Natural killer cell (primary cell): Measurements from ENCODE around the gene CNPY1. TPM values are rescaled to one million over a fixed set of nuclear protein-coding genes. Genes with fewer than 3 reads are reported as not detected.

Source experiments
- ATAC-seq, 3 donors: fragments of 150-1000 bp in 2 of 3; fragments of 200-7000 bp in 1 of 3; cut with Tn5 transposase; 1 replicate in 1 of 3; 2 replicates in 2 of 3; pipeline ENCODE4 v1.10.0; 2021; ENCODE audit warnings: mild to moderate bottlenecking in 2 of 3, moderate library complexity in 2 of 3
- DNase-seq, 2 donors: peaks; one replicate each; pipeline versions ENCODE4 v3.0.0 to v3.0.0-alpha.2; 2013 to 2021; ENCODE audit warnings: mixed read lengths in 1 of 2
- H3K27ac ChIP-seq: one replicate; pipeline ENCODE4 v1.5.1; 2013; ENCODE audit warnings: mild to moderate bottlenecking, low read length
- H3K27me3 ChIP-seq: one replicate; pipeline ENCODE4 v1.6.1; 2013; ENCODE audit warnings: low read length; ENCODE audit not compliant: control insufficient read depth, insufficient read depth
- H3K36me3 ChIP-seq: one replicate; pipeline ENCODE4 v1.6.1; 2013; ENCODE audit warnings: low read length; ENCODE audit not compliant: control insufficient read depth, insufficient read depth
- H3K4me1 ChIP-seq: one replicate; pipeline ENCODE4 v1.6.1; 2013; ENCODE audit warnings: low read length; ENCODE audit not compliant: control insufficient read depth, insufficient read depth
- H3K4me3 ChIP-seq: one replicate; pipeline ENCODE4 v1.5.1; 2013; ENCODE audit warnings: low read length
- H3K9me3 ChIP-seq: one replicate; pipeline ENCODE4 v1.6.1; 2013; ENCODE audit warnings: low read length; ENCODE audit not compliant: control insufficient read depth, insufficient read depth
- H3K27ac Mint-ChIP-seq, 2 donors: one replicate each; pipeline ENCODE4 v1.8.0; 2022; ENCODE audit warnings: mild to moderate bottlenecking in 2 of 2, mixed read lengths in 2 of 2, moderate library complexity in 1 of 2
- H3K27me3 Mint-ChIP-seq, 2 donors: one replicate each; pipeline ENCODE4 v1.8.0; 2022; ENCODE audit warnings: low read depth in 2 of 2, mixed read lengths in 2 of 2
- H3K36me3 Mint-ChIP-seq: one replicate; pipeline ENCODE4 v1.8.0; 2022; ENCODE audit warnings: mixed read lengths
- H3K4me1 Mint-ChIP-seq, 2 donors: one replicate each; pipeline ENCODE4 v1.8.0; 2022; ENCODE audit warnings: mixed read lengths in 2 of 2
- H3K4me3 Mint-ChIP-seq: one replicate; pipeline ENCODE4 v1.8.0; 2022; ENCODE audit warnings: mild to moderate bottlenecking, moderate library complexity, mixed read lengths
- H3K9me3 Mint-ChIP-seq, 2 donors: one replicate each; pipeline ENCODE4 v1.8.0; 2022; ENCODE audit warnings: mixed read lengths in 2 of 2
- WGBS: methylation state at CpG from one replicate; pipeline ENCODE4 v1.1.7; 2013; ENCODE audit warnings: missing lambda C conversion rate; ENCODE audit not compliant: insufficient coverage; 5-methylcytosine and 5-hydroxymethylcytosine counted together
- intact Hi-C: fragments of 100-400 bp; cut with micrococcal nuclease; formaldehyde crosslinking; loops from one replicate; pipeline ENCODE4 v1.14.2; 2022
- total RNA-seq, 4 donors: library from RNA; stranded (reverse); fragments of 120-200 nt in 1 of 4; gene quantifications; one replicate each; pipeline versions ENCODE4 v1.2.3 to v1.2.4, GENCODE V29; 2013 to 2022
- TF ChIP-seq, protein P1 (sequence below): fragments of 200-600 bp; IDR thresholded peaks from one replicate; pipeline ENCODE4 v1.8.0; 2022; ENCODE audit warnings: antibody characterized with exemption

Gene CNPY1
- total RNA-seq, 3 donors from 2014 or later (not counting 1 experiment from before 2014, with no cell fraction given): not detected

DNA sequence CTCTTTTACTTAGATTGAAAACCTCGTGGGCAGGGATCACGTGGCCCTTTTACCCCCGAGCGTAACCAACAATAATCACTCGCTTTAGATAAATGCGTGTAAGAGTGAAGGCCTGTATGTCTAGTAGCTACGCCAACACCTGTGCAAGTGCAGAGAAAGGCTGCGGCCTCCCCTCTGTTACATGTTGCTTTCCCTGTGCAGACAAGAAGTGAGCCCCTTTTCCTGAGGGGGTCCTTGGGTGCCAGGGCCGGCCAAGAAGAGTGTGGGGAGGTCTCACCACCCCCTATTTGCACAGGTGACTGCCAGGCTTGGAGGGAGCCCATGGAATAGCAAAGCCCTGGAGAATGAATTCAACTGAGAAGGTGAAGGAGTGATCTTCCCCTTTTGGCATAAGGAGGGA lies 35.6 kb upstream of the CNPY1 start:
- H3K36me3 ChIP-seq: no peaks in the 10 kb centered on the region
- Mint-ChIP-seq H3K9me3 (no peaks in the 10 kb centered on the region), H3K27me3 (peaks cover 13 to 18% of the 10 kb centered on the region in 2 donors), H3K36me3 (no peaks in the 10 kb centered on the region), H3K4me1 (no peaks in the 10 kb centered on the region), H3K27ac (no peak overlapping the region), H3K4me3 (no peak overlapping the region)
- 84% methylated on average over 9 of the region's 9 CpGs for WGBS
- no peak overlapping the region for H3K27ac ChIP-seq
- no peaks in the 10 kb centered on the region for H3K4me1 ChIP-seq
- TF ChIP-seq, protein P1, sequence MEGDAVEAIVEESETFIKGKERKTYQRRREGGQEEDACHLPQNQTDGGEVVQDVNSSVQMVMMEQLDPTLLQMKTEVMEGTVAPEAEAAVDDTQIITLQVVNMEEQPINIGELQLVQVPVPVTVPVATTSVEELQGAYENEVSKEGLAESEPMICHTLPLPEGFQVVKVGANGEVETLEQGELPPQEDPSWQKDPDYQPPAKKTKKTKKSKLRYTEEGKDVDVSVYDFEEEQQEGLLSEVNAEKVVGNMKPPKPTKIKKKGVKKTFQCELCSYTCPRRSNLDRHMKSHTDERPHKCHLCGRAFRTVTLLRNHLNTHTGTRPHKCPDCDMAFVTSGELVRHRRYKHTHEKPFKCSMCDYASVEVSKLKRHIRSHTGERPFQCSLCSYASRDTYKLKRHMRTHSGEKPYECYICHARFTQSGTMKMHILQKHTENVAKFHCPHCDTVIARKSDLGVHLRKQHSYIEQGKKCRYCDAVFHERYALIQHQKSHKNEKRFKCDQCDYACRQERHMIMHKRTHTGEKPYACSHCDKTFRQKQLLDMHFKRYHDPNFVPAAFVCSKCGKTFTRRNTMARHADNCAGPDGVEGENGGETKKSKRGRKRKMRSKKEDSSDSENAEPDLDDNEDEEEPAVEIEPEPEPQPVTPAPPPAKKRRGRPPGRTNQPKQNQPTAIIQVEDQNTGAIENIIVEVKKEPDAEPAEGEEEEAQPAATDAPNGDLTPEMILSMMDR: no peak
- no peak overlapping the region for H3K4me3 ChIP-seq
- H3K9me3 ChIP-seq: no peaks in the 10 kb centered on the region
- no peaks in the 10 kb centered on the region for H3K27me3 ChIP-seq
- ATAC-seq: no peak
- no peak for DNase-seq
- intact Hi-C loops: no loop called here

DNA sequence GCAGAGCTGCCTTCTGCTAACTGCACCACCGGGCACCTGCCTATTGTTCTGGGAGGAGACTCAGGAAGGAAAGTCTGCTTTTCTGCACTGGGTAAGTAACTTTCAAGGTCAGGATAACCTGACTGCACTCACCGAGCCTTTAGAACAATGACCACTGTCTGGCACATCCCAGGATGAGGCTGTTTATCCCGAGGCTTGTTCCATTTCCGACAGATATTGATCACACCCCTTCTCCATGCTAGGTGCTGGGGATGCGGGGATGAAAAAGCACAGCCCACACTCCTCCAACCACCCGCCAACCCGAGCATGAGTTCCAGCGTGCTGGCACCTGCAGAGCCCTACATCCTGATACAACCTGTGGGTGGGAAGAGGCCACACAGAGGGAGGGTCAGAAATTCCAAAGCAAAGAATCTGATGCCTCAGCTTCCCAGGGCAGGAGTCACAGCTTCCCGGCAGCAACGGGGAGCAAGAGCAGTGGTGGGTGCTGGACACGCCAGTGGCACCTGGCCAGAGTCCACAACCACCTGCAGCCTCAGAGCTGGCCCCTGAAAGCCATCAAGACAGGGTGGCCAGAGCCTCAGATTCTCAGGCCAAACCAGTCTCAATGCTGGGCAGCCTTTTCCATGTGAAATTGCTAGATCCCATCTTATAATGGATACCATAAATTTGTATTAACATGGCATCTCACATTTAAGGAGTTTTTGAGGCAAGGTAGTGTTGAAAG lies 34.9 kb upstream of the CNPY1 start:
- Histone ChIP-seq H3K27me3 (no peaks in the 10 kb centered on the region), H3K27ac (no peak overlapping the region), H3K36me3 (no peaks in the 10 kb centered on the region), H3K9me3 (no peaks in the 10 kb centered on the region), H3K4me3 (no peak overlapping the region), H3K4me1 (no peaks in the 10 kb centered on the region)
- H3K36me3 Mint-ChIP-seq: no peaks in the 10 kb centered on the region
- no peak overlapping the region for H3K4me3 Mint-ChIP-seq
- WGBS: 76% methylated on average over 11 of the region's 11 CpGs
- no peak for DNase-seq
- ATAC-seq: no peak
- TF ChIP-seq, protein P1: no peak
- H3K27me3 Mint-ChIP-seq: peaks cover 11 to 14% of the 10 kb centered on the region in 2 donors
- intact Hi-C loops: no loop called here
- H3K4me1 Mint-ChIP-seq: no peaks in the 10 kb centered on the region
- H3K9me3 Mint-ChIP-seq: no peaks in the 10 kb centered on the region
- H3K27ac Mint-ChIP-seq: no peak overlapping the region

DNA sequence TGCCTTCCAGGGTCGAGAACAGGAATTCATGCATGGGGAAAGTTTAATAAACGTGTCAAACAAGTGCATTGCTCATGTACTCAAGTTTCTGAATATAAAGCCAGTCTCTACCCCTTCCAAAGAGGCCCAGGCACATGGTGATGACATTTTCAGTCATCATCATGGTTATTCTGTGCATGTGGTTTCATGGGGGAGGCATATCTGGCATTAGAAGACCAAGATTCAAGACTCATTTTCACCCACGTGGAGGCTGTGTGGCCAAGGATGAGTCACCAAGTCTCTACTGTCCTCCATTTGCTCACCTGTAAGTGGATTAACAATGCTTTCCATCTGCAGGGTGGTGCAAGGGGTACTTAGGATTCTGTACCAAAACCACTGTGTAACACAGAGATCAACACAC lies 34.0 kb upstream of the CNPY1 start:
- intact Hi-C loops: no loop called here
- Mint-ChIP-seq H3K27ac (no peak overlapping the region), H3K4me3 (no peak overlapping the region), H3K27me3 (peaks cover 9 to 11% of the 10 kb centered on the region in 2 donors), H3K9me3 (no peaks in the 10 kb centered on the region), H3K4me1 (no peaks in the 10 kb centered on the region), H3K36me3 (no peaks in the 10 kb centered on the region)
- Histone ChIP-seq H3K4me3 (no peak overlapping the region), H3K36me3 (no peaks in the 10 kb centered on the region), H3K27me3 (no peaks in the 10 kb centered on the region), H3K27ac (no peak overlapping the region), H3K9me3 (no peaks in the 10 kb centered on the region), H3K4me1 (no peaks in the 10 kb centered on the region)
- ATAC-seq: no peak
- DNase-seq: no peak
- WGBS: 59% methylated on average over 3 of the region's 3 CpGs
- TF ChIP-seq, protein P1: no peak

DNA sequence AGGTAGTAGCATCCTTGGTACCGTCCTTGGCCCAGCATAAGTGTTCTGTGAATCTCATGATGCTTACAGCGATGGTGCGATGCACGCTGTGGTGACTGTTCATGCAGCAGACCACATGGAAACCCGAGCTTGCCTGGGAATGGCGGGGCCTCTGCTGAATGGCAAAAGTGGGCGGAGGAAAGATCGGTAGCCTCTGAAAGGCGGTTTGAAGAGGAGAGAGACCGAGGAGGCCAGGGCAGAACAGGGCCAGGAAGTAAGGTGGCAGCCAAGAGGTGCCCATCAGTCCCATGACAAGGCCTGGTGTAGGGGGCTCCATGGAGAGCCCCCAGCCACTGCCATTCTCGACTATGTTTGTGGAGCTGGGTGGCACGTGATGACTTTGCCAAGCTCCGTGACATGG lies 33.2 kb upstream of the CNPY1 start:
- Histone ChIP-seq H3K36me3 (no peaks in the 10 kb centered on the region), H3K27ac (no peak overlapping the region), H3K4me1 (no peaks in the 10 kb centered on the region), H3K9me3 (no peaks in the 10 kb centered on the region), H3K27me3 (no peaks in the 10 kb centered on the region), H3K4me3 (no peak overlapping the region)
- peaks cover 7 to 11% of the 10 kb centered on the region in 2 donors for H3K27me3 Mint-ChIP-seq
- ATAC-seq (no peak), DNase-seq (no peak)
- no peak overlapping the region for H3K4me3 Mint-ChIP-seq
- no peak overlapping the region for H3K27ac Mint-ChIP-seq
- H3K36me3 Mint-ChIP-seq: no peaks in the 10 kb centered on the region
- TF ChIP-seq, protein P1: no peak
- 91% methylated on average over 13 of the region's 13 CpGs for WGBS
- H3K9me3 Mint-ChIP-seq: no peaks in the 10 kb centered on the region
- no peaks in the 10 kb centered on the region for H3K4me1 Mint-ChIP-seq
- intact Hi-C loops: no loop called here
